PC-9 (cell line): ENCODE results near the gene ARSG. TPM values are rescaled to one million over a fixed set of nuclear protein-coding genes. Genes with fewer than 3 reads are reported as not detected.

Experiments used
- BruUV-seq: library from RNA; stranded (reverse); fragments of 400-500 nt; replicated peaks from 2 replicates; lab custom pipeline; 2021; lab: Mats Ljungman, UMichigan
- CTCF ChIA-PET: fragments of 300-600 bp; sonication (Branson Sonifier 250); formaldehyde crosslinking; loops from one replicate; lab custom pipeline; 2022; ENCODE audit warnings: antibody characterized with exemption; lab: Charles Lee
- POLR2A ChIA-PET: fragments of 300-600 bp; sonication (Branson Sonifier 250); formaldehyde crosslinking; loops from one replicate; lab custom pipeline; 2022; ENCODE audit warnings: antibody characterized with exemption; ENCODE audit not compliant: unreplicated experiment; lab: Charles Lee
- DNase-seq, 2 experiments: peaks; one replicate each; pipeline versions ENCODE4 v3.0.0 to v3.0.0-alpha.2; 2015 to 2022; ENCODE audit warnings: mixed read lengths in 1 of 2
- H2AFZ ChIP-seq: fragments of 200-600 bp; sonication (generic); 2 replicates; pipeline ENCODE4 v1.8.1; 2017; ENCODE audit warnings: antibody characterized with exemption
- H3F3A ChIP-seq: fragments of 200-600 bp; sonication (generic); 2 replicates; pipeline ENCODE4 v1.8.1; 2017; ENCODE audit warnings: antibody characterized with exemption, mild to moderate bottlenecking, low read depth; ENCODE audit not compliant: insufficient read depth
- H3K27ac ChIP-seq: fragments of 200-600 bp; sonication (generic); 2 replicates; pipeline ENCODE4 v1.6.1; 2016; ENCODE audit warnings: mixed run types
- H3K27me3 ChIP-seq: fragments of 200-600 bp; sonication (generic); 2 replicates; pipeline ENCODE4 v1.6.1; 2016; ENCODE audit warnings: low read depth, mixed run types; ENCODE audit not compliant: insufficient read depth
- H3K36me3 ChIP-seq: fragments of 200-600 bp; sonication (generic); 2 replicates; pipeline ENCODE4 v1.6.1; 2016; ENCODE audit warnings: low read depth, mixed run types
- H3K4me1 ChIP-seq: fragments of 200-600 bp; sonication (generic); replicated peaks from 2 replicates; pipeline ENCODE4 v1.6.1; 2016; ENCODE audit warnings: mixed run types; ENCODE audit not compliant: insufficient read depth
- H3K4me2 ChIP-seq: fragments of 200-600 bp; sonication (generic); 2 replicates; pipeline ENCODE4 v1.6.1; 2017; ENCODE audit warnings: mixed run types
- H3K4me3 ChIP-seq: fragments of 200-600 bp; sonication (generic); 2 replicates; pipeline ENCODE4 v1.6.1; 2016; ENCODE audit warnings: mixed run types
- H3K79me2 ChIP-seq: fragments of 200-600 bp; sonication (generic); 2 replicates; pipeline ENCODE4 v1.6.1; 2017; ENCODE audit warnings: low read depth, mixed run types
- H3K9me2 ChIP-seq: fragments of 200-600 bp; sonication (generic); 2 replicates; pipeline ENCODE4 v1.8.1; 2017; ENCODE audit warnings: mild to moderate bottlenecking; ENCODE audit not compliant: insufficient read depth
- H3K9me3 ChIP-seq: fragments of 200-600 bp; sonication (generic); 2 replicates; pipeline ENCODE4 v1.8.1; 2016; ENCODE audit warnings: low read depth; ENCODE audit not compliant: insufficient read depth
- H4K20me1 ChIP-seq: fragments of 200-600 bp; sonication (generic); 2 replicates; pipeline ENCODE4 v1.8.1; 2017; ENCODE audit not compliant: insufficient read depth
- EZH2 ChIP-seq: fragments of 200-600 bp; sonication (generic); IDR thresholded peaks from 2 replicates; pipeline ENCODE4 v1.8.0; 2017; ENCODE audit warnings: antibody characterized with exemption, low read depth
- intact Hi-C: fragments of 100-400 bp; cut with micrococcal nuclease; formaldehyde crosslinking; loops from one replicate; pipeline ENCODE4 v1.10.0; 2022; ENCODE audit not compliant: unreplicated experiment
- total RNA-seq: library from RNA; stranded (reverse); gene quantifications from 2 replicates; pipeline ENCODE4 v1.2.3, GENCODE V29; 2021
- TF ChIP-seq, protein P1 (sequence below): fragments of 200-600 bp; sonication (generic); conservative IDR thresholded peaks from 2 replicates; pipeline ENCODE4 v1.6.1; 2017; ENCODE audit warnings: mixed run types, antibody characterized with exemption, mild to moderate bottlenecking, moderate library complexity

The ARSG gene
- total RNA-seq, 1 experiment from 2014 or later: 4.0 TPM

DNA sequence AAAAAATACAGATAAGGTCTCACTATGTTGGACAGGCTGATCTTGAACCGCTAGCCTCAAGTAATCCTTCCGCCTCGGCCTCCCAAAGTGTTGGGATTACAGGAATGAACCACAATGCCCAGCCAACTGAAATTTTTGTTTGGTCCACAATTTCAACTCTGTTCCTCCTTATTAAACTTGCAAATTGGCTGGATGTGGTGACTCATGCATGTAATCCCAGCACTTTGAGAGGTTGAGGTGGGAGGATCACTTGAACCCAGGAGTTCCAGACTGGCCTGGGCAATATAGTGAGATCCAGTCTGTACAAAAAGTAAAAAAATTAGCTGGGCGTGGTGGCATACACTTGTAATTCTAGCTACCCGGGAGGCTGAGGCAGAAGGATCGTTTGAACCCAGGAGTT is 13.4 kb downstream of the ARSG start:
- no peaks in the 10 kb centered on the region for H3K36me3 ChIP-seq
- no peaks in the 10 kb centered on the region for H4K20me1 ChIP-seq
- no peaks in the 10 kb centered on the region for H3K79me2 ChIP-seq
- no peak overlapping the region for H3K27ac ChIP-seq
- no peaks in the 10 kb centered on the region for H3K9me3 ChIP-seq
- no peaks in the 10 kb centered on the region for H3K9me2 ChIP-seq
- peaks cover 25% of the 10 kb centered on the region for H3K4me1 ChIP-seq
- POLR2A ChIA-PET: interaction anchor here (0.6 kb wide), 1 partner anchor 14 kb away, joined by 9 read pairs; the partner anchor contains the start of genes ARSG and SLC16A6
- intact Hi-C loops: no loop called here
- TF ChIP-seq, protein P1, sequence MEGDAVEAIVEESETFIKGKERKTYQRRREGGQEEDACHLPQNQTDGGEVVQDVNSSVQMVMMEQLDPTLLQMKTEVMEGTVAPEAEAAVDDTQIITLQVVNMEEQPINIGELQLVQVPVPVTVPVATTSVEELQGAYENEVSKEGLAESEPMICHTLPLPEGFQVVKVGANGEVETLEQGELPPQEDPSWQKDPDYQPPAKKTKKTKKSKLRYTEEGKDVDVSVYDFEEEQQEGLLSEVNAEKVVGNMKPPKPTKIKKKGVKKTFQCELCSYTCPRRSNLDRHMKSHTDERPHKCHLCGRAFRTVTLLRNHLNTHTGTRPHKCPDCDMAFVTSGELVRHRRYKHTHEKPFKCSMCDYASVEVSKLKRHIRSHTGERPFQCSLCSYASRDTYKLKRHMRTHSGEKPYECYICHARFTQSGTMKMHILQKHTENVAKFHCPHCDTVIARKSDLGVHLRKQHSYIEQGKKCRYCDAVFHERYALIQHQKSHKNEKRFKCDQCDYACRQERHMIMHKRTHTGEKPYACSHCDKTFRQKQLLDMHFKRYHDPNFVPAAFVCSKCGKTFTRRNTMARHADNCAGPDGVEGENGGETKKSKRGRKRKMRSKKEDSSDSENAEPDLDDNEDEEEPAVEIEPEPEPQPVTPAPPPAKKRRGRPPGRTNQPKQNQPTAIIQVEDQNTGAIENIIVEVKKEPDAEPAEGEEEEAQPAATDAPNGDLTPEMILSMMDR: no peak
- TF ChIP-seq EZH2: no peak
- H3F3A ChIP-seq: peaks cover 6% of the 10 kb centered on the region; the same call in 1 of the 2 replicates
- no peaks in the 10 kb centered on the region for H3K27me3 ChIP-seq
- DNase-seq: no peak
- BruUV-seq: no TSS peak
- CTCF ChIA-PET: no interaction called here
- H3K4me3 ChIP-seq: no peak overlapping the region
- H2AFZ ChIP-seq: no peak overlapping the region
- no peak overlapping the region for H3K4me2 ChIP-seq

DNA sequence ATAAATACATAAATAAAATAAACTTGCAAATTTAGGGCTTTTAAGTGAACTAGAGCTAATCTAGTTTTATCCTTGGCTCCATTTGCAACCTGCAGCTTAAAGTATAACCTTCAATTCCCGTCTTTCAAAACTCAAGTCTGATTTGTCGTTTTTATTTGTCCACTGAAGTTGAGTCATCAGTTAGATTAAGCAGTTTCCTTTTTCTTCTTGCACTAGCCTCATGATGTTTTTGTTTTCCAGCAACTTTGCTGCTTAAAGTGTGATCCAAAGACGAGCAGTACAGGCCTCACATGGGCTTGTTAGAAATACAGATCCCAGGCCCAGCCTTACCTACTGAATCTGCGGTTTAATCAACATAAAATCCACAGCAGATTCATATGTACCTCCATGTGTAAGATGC is 13.8 kb downstream of the ARSG start:
- Histone ChIP-seq H3K27me3 (no peaks in the 10 kb centered on the region), H3K4me2 (no peak overlapping the region), H3K36me3 (no peaks in the 10 kb centered on the region), H4K20me1 (no peaks in the 10 kb centered on the region), H3K4me3 (no peak overlapping the region), H3K9me2 (no peaks in the 10 kb centered on the region), H3K9me3 (no peaks in the 10 kb centered on the region), H3F3A (peaks cover 8% of the 10 kb centered on the region), H3K27ac (no peak overlapping the region), H2AFZ (no peak overlapping the region), H3K4me1 (peaks cover 30% of the 10 kb centered on the region), H3K79me2 (no peaks in the 10 kb centered on the region)
- CTCF ChIA-PET: no interaction called here
- DNase-seq: no peak
- POLR2A ChIA-PET: no interaction called here
- TF ChIP-seq, protein P1: no peak
- no peak for TF ChIP-seq EZH2
- intact Hi-C loops: no loop called here
- BruUV-seq: no TSS peak

DNA sequence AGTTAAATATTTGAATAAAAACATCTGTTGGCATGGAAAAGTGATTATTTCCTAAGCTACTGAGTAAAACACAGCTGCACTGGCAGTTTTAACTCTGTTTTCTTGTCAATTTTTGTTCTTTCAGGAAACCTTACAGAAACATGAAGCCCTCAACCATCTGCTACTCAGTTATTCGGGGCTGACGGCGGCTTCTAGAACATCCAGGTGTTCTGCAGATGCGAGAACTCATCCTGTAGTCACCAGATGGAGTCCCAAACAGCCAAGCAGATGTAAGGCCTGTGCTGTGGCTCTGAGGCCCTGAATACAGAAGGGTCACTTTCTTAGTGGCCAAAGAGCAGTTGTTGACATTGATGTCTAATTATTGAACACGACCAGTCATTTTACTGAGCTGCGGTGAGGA is 15.5 kb downstream of the ARSG start:
- Histone ChIP-seq H3K27ac (no peak overlapping the region), H3K4me1 (peaks cover 36% of the 10 kb centered on the region), H3K27me3 (no peaks in the 10 kb centered on the region), H3K9me2 (no peaks in the 10 kb centered on the region), H4K20me1 (no peaks in the 10 kb centered on the region), H2AFZ (no peak overlapping the region), H3K79me2 (no peaks in the 10 kb centered on the region), H3F3A (peaks cover 19% of the 10 kb centered on the region), H3K9me3 (no peaks in the 10 kb centered on the region), H3K4me3 (no peak overlapping the region), H3K4me2 (no peak overlapping the region), H3K36me3 (no peaks in the 10 kb centered on the region)
- ChIA-PET POLR2A (no interaction called here), CTCF (no interaction called here)
- BruUV-seq: no TSS peak
- TF ChIP-seq, protein P1: no peak
- TF ChIP-seq EZH2: no peak
- intact Hi-C loops: no loop called here
- no peak for DNase-seq
